Muscle layer of duodenum (tissue), 2 donors: Measurements from ENCODE around the gene MARCHF2.

ENCODE experiments used
- H3K27ac ChIP-seq: one replicate; pipeline ENCODE4 v1.7.0; 2013; ENCODE audit warnings: mild to moderate bottlenecking, low read length
- H3K27me3 ChIP-seq: one replicate; pipeline ENCODE4 v1.7.0; 2013; ENCODE audit warnings: low read depth, mild to moderate bottlenecking, control low read depth, low read length
- H3K36me3 ChIP-seq, 2 donors: one replicate each; pipeline ENCODE4 v1.7.0; 2013; ENCODE audit warnings: low read length in 2 of 2, control low read depth in 1 of 2, mild to moderate bottlenecking in 1 of 2; ENCODE audit not compliant: insufficient read depth in 2 of 2, control insufficient read depth in 1 of 2
- H3K4me1 ChIP-seq, 2 donors: one replicate each; pipeline ENCODE4 v1.7.0; 2013; ENCODE audit warnings: low read length in 2 of 2, mild to moderate bottlenecking in 2 of 2, control low read depth in 1 of 2, moderate library complexity in 1 of 2; ENCODE audit not compliant: insufficient read depth in 2 of 2, control insufficient read depth in 1 of 2
- H3K4me3 ChIP-seq, 2 donors: one replicate each; pipeline ENCODE4 v1.7.0; 2013; ENCODE audit warnings: low read length in 2 of 2, low read depth in 1 of 2, mild to moderate bottlenecking in 1 of 2
- H3K9me3 ChIP-seq, 2 donors: one replicate each; pipeline ENCODE4 v1.7.0; 2013; ENCODE audit warnings: low read length in 2 of 2, control low read depth in 1 of 2, mild to moderate bottlenecking in 1 of 2; ENCODE audit not compliant: control insufficient read depth in 1 of 2
- donor health status: healthy.

MARCHF2 gene

DNA sequence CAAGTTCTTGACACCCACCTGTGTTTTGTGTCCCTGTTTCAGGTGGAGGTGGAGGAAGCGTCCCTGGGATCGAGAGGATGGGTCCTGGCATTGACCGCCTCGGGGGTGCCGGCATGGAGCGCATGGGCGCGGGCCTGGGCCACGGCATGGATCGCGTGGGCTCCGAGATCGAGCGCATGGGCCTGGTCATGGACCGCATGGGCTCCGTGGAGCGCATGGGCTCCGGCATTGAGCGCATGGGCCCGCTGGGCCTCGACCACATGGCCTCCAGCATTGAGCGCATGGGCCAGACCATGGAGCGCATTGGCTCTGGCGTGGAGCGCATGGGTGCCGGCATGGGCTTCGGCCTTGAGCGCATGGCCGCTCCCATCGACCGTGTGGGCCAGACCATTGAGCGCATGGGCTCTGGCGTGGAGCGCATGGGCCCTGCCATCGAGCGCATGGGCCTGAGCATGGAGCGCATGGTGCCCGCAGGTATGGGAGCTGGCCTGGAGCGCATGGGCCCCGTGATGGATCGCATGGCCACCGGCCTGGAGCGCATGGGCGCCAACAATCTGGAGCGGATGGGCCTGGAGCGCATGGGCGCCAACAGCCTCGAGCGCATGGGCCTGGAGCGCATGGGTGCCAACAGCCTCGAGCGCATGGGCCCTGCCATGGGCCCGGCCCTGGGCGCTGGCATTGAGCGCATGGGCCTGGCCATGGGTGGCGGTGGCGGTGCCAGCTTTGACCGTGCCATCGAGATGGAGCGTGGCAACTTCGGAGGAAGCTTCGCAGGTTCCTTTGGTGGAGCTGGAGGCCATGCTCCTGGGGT lies 72.7 kb downstream of the MARCHF2 start:
- no peaks in the 10 kb centered on the region for H3K9me3 ChIP-seq
- H3K27ac ChIP-seq = no peak overlapping the region
- H3K36me3 ChIP-seq = peaks cover 66 to 82% of the 10 kb centered on the region in 2 donors
- H3K4me1 ChIP-seq = peaks cover 0 to 21% of the 10 kb centered on the region in 2 donors
- H3K27me3 ChIP-seq = no peaks in the 10 kb centered on the region
- H3K4me3 ChIP-seq = no peak overlapping the region

DNA sequence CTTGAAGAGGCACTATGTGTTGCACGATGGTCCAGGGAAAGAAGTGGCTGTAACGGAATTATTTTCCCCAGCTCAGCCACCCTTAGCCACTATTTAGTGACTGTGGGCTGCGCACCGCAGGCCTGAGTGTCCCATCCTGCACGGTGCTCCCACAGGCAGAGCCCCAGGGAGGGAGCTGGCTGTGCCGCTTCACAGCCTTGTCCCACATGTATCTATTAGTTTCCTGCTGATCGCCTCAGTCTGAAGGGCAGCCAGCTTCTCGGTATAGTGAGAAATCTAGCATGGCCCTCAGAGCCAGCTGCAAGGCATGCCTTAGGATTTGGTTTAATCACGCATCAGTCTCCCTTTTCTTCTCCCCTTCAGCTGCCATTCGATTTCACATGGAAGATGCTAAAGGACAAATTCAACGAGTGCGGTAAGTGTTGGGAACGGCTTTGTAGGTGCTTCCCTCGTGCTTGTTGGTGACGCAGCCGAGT lies 73.6 kb downstream of the MARCHF2 start:
- H3K27ac ChIP-seq = no peak overlapping the region

DNA sequence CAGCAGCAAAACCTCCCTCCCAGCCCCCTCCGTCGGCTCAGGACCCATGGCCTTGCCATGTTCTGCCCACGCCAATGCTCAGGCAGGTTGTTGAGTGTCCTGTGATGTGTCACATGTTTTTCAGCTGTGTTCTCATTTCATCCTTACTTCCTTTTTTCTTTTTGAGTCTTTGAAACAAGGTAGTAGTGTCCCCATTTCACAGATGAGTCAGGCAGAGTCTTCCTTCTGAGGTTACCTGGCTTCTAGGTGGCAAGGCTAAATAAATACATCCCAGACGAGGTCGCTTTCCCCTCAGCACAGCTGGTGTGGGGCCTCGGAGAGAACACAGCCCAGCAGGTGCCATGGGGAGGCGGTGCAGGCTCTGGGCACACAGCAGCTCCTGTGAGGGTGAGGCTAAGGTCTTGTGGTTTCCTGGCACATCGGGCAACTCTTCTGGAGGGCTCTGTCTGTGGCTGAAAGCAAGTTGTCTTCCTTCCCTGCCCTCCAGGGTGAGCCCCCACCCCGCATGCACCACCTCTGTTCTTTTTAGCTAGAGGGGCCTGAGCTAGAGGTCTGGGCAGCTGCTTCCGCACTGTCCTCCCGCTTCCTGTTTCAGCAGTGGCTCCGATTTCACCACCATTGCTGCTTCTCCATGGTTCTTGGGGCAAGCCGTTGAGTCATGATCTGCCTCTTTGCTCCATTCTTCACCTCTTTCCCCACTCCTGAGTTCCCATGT lies 74.2 kb downstream of the MARCHF2 start:
- H3K4me1 ChIP-seq = peaks cover 0 to 6% of the 10 kb centered on the region in 2 donors
- H3K27ac ChIP-seq = no peak overlapping the region
- no peaks in the 10 kb centered on the region for H3K9me3 ChIP-seq
- H3K36me3 ChIP-seq = peaks cover 59 to 82% of the 10 kb centered on the region in 2 donors
- no peaks in the 10 kb centered on the region for H3K27me3 ChIP-seq
- no peak overlapping the region for H3K4me3 ChIP-seq

More for the DNA sequence above, 73.6 kb downstream of the MARCHF2 start:
- H3K36me3 ChIP-seq = peaks cover 59 to 82% of the 10 kb centered on the region in 2 donors
- H3K9me3 ChIP-seq = no peaks in the 10 kb centered on the region
- H3K27me3 ChIP-seq = no peaks in the 10 kb centered on the region
- peaks cover 0 to 12% of the 10 kb centered on the region in 2 donors for H3K4me1 ChIP-seq
- H3K4me3 ChIP-seq = no peak overlapping the region

DNA sequence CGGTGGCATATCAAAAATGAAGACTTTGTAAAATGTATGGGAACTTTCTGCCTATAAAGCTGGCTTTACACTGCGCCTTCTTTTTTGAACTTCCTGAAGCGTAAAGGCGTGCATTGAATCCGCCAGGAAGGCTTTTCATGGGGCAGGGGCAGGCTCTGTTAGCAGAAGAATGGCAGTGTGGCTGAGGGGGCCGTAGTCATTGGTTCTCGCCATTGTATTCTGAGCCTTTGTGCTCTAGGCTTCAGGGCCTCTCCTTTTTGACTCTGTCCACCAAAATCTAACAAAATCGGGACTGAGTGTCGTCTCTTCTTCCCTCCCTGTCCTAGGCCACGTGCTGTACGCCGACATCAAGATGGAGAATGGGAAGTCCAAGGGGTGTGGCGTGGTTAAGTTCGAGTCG lies 75.3 kb downstream of the MARCHF2 start:
- H3K9me3 ChIP-seq = no peaks in the 10 kb centered on the region
- peaks cover 48 to 73% of the 10 kb centered on the region in 2 donors for H3K36me3 ChIP-seq
- H3K27me3 ChIP-seq = no peaks in the 10 kb centered on the region
- no peak overlapping the region for H3K4me3 ChIP-seq
- H3K4me1 ChIP-seq = peaks cover 0 to 5% of the 10 kb centered on the region in 2 donors
- H3K27ac ChIP-seq = no peak overlapping the region
